NCI-H460 (cell line): ENCODE data around the gene SMYD4. TPM values are rescaled to one million over a fixed set of nuclear protein-coding genes. Genes with fewer than 3 reads are reported as not detected.

Source experiments
- DNase-seq: peaks from one replicate; pipeline ENCODE4 v3.0.0-alpha.2; 2016; ENCODE audit warnings: low read depth; ENCODE audit errors: extremely low read depth
- total RNA-seq: library from RNA; depleted of rRNA; stranded (reverse); fragments of >200 nt; shearing (Covaris generic); gene quantifications from 2 replicates; pipeline ENCODE4 v1.2.3, GENCODE V29; 2014; rRNA removed

Gene SMYD4
- total RNA-seq, 1 experiment from 2014 or later, result 6.5 TPM

GRCh38 chr17:1733759-1734158 is 95.9 kb downstream of the SMYD4 start:
- DNase-seq, result no peak

GRCh38 chr17:1732833-1733321 is 96.8 kb downstream of the SMYD4 start:
- DNase-seq, result no peak

GRCh38 chr17:1732241-1732832 is 97.4 kb downstream of the SMYD4 start:
- no peak for DNase-seq

GRCh38 chr17:1731194-1731506 is 98.6 kb downstream of the SMYD4 start:
- DNase-seq, result no peak

- no peak for DNase-seq
Measured at GRCh38 chr17:1730326-1731193, 99.1 kb downstream of the SMYD4 start.

- DNase-seq, result no peak
Measured at GRCh38 chr17:1729966-1730325, 99.8 kb downstream of the SMYD4 start.

Other genes starting within 250 kb of the SMYD4 start
- 0.92 and 1.3 TPM in 2 replicates for gene SLC43A2, start 201.1 kb downstream of the SMYD4 start, total RNA-seq
- gene SCARF1, start 184.2 kb downstream of the SMYD4 start, total RNA-seq, result 0.23 TPM in 1 of 2 replicates, not detected in the other
- gene RILP, start 180.0 kb downstream of the SMYD4 start, total RNA-seq, result 1.2 and 2.1 TPM in 2 replicates
- 112 and 113 TPM in 2 replicates for gene PRPF8, start 145.0 kb downstream of the SMYD4 start, total RNA-seq
- 0.98 and 1.6 TPM in 2 replicates for gene TLCD2, start 119.5 kb downstream of the SMYD4 start, total RNA-seq
- gene WDR81, start 105.2 kb downstream of the SMYD4 start, total RNA-seq, result 12.2 and 12.6 TPM in 2 replicates
- 0.09 TPM in 1 of 2 replicates, not detected in the other for gene SERPINF2, start 87.0 kb downstream of the SMYD4 start, total RNA-seq
- not detected in 2 replicates for gene SERPINF1, start 67.8 kb downstream of the SMYD4 start, total RNA-seq
- gene RPA1, start 103 bp upstream of the SMYD4 start, total RNA-seq, result 11.3 and 19.3 TPM in 2 replicates
- 0.12 TPM in 1 of 2 replicates, not detected in the other for gene RTN4RL1, start 195.4 kb upstream of the SMYD4 start, total RNA-seq
- gene DPH1, start 200.3 kb upstream of the SMYD4 start, total RNA-seq, result 33.7 and 34.5 TPM in 2 replicates
- 47.3 and 60.4 TPM in 2 replicates for gene OVCA2, start 212.1 kb upstream of the SMYD4 start, total RNA-seq
- gene HIC1, start 225.2 kb upstream of the SMYD4 start, total RNA-seq, result 0.12 TPM in 2 replicates